T-helper 2 cell treated with Interferon-gamma antibody and Interleukin-4, amounts not matched to agents 100 ng/mL and 5 ng/mL, for 36 hours (primary cell): ENCODE data around the gene NAGLU. TPM values are rescaled to one million over a fixed set of nuclear protein-coding genes. Genes with fewer than 3 reads are reported as not detected.

Source experiments
- intact Hi-C: fragments of 100-400 bp; cut with micrococcal nuclease; formaldehyde crosslinking; loops from one replicate; pipeline ENCODE4 v1.15.1; 2023
- total RNA-seq: library from RNA; stranded (reverse); gene quantifications from 2 replicates; pipeline ENCODE4 v1.2.3, GENCODE V29; 2022

The NAGLU gene
- 18.3 and 18.5 TPM in 2 replicates for total RNA-seq

DNA sequence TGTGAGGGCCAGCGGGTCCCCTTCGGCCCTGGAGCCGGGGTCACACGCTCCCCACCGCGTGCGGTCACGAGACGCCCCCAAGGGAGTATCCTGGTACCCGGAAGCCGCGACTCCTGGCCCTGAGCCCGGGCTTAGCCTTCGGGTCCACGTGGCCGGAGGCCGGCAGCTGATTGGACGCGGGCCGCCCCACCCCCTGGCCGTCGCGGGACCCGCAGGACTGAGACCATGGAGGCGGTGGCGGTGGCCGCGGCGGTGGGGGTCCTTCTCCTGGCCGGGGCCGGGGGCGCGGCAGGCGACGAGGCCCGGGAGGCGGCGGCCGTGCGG is at the start of gene NAGLU:
TSS of gene NAGLU (plus strand) at position 194 of the 324 bp plus-strand sequence. CDS start at position 226, 32 bp downstream.
- intact Hi-C loops: loop anchor here (10.0 kb wide), 1 partner anchor 351 kb away; the partner anchor contains the start of genes HCRT and KCNH4

GRCh38 chr17:42488032-42488431 is 48.0 kb upstream of the NAGLU start:
- intact Hi-C loops: no loop called here

GRCh38 chr17:42493319-42493718 is 42.7 kb upstream of the NAGLU start:
- intact Hi-C loops: no loop called here

DNA sequence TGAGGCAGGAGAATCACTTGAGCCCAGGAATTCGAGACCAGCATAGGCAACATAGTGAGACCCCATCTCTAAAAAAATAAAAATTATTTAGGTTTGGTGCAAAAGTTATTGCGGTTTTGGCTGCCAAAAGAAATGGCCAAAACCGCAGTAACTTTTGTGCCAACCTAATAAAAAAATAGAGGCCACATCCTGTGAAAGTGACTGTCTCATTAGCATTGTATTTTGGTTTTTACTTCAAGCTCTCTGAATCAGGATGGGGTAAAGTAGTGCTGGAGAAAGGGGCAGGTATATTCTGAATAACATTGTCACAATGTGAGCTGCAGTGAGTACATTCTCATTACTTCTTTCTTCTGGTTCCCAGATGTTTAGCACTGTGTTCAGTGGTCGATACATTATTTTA is 41.4 kb upstream of the NAGLU start:
- intact Hi-C loops: no loop called here

- intact Hi-C loops: no loop called here
Measured at GRCh38 chr17:42498828-42499227, 37.2 kb upstream of the NAGLU start.

DNA sequence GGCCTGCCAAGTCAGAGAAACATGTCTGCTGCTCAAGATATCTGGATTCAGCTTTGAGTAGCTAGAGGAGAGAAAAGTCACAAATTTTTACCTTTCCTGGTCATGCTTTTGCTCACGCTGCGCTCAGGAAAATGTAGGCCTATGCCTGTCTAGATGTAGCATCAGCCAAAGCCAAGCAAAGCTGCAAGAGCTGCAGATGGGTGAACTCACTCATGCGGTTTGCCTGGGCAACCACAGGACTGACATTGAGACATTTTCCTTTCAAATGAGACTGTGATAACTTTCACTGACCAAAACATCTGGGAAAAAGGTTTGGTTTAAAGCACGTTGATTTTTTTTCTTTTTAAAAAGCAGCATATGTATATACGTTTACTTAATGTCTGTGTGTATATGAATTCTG is 34.0 kb upstream of the NAGLU start:
- intact Hi-C loops: no loop called here

- intact Hi-C loops: no loop called here
Measured at GRCh38 chr17:42502926-42503325, 33.1 kb upstream of the NAGLU start.

GRCh38 chr17:42507671-42508070 is 28.4 kb upstream of the NAGLU start:
- intact Hi-C loops: no loop called here

GRCh38 chr17:42508426-42509165 is 27.4 kb upstream of the NAGLU start:
- intact Hi-C loops: no loop called here

- intact Hi-C loops: no loop called here
Measured at GRCh38 chr17:42509409-42509808, 26.6 kb upstream of the NAGLU start.

DNA sequence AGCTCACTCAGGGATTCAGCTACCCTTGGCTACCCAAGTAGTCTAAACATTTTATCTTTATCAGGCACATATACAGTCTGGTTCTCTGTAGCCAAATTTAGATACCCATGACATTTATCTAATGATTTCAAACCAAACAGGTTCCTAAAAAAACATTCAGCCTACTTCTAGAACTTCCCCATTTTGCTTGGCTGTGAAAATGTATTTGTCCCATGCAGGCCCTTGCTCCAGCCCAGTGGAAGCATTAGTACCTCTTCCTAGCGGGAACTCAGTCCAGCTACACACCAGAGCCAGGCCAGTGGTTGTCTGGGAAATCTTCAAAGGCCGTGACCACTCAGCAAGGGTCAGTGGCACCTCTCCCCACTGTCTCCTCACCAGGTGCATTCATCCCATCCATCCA is 26.2 kb upstream of the NAGLU start:
- intact Hi-C loops: no loop called here

DNA sequence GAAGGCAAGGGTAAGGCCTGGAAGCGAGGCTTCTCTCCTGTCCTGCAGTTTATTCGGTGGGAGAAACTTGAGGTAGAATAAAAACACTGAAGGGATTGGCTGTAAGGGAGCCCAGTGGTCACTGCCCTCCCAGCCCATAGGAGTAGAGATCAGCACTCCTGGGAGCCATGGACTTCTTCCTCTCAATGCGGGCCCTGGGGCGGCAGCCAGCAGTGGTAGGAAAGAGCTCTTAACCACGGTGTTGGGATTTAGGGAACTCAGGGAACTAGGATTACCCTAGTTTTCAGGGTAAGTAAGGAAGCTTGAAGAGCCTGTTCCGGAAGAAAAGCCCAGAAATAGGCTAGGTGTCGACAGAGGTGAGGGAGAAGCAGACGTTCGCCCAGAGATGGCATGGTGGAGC is 23.8 kb upstream of the NAGLU start:
- intact Hi-C loops: no loop called here

DNA sequence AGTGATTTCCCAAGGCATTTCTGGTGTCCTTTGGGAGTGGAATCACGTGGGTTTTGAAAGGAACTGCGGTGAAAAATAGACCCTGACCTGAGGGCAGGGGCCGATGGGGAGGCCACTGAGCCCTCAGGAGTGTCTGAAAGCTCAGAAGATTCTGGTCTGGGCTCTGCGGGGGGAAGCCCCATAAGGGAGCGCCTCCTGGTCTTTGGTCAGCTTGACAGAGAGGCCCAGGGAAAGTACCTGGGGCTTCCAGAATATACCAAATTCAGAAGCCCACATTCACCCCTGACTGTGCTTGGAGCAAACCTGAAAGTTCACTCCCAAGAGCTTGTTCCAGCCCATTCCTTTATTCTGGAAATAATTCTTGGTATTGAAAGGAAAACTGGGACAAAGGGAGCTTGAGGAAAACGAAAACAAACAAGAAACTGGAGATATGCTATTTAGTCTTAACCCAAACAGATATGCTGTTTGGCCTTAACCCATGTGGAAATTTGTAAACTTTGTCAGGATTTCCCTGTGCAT is 23.2 kb upstream of the NAGLU start:
- intact Hi-C loops: no loop called here

DNA sequence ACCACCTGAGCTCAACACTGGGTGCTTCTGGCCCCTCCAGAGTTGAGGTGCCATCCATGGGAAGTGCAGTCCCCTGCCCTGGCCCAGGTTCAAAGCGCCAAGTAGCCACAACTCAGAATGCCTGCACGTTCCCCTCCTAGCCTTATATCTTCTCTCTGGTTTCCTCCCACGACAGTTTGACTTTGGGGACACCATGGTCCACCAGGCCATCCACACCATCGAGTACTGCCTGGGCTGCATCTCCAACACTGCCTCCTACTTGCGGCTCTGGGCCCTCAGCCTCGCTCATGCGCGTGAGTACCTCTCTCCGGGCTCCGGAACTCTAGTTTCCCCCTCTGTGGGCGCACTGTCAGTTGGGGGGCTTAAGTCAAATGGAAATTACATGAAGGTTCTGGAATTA is 22.4 kb upstream of the NAGLU start:
- intact Hi-C loops: no loop called here

DNA sequence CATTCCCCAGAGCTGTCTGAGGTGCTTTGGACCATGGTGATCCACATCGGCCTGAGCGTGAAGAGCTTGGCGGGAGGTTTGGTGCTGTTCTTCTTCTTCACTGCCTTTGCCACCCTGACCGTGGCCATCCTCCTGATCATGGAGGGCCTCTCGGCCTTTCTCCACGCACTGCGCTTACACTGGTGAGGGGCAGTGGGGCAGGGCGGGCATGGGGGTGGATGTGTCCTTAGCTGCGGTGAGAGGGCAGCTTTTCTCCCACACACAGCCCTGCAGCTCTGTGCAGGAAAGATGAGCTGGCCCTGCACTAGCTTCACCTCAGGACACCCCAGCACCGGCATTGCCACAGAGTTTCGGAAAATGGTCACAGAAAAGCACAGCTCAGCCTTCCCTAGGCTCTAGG is 21.8 kb upstream of the NAGLU start:
- intact Hi-C loops: no loop called here

DNA sequence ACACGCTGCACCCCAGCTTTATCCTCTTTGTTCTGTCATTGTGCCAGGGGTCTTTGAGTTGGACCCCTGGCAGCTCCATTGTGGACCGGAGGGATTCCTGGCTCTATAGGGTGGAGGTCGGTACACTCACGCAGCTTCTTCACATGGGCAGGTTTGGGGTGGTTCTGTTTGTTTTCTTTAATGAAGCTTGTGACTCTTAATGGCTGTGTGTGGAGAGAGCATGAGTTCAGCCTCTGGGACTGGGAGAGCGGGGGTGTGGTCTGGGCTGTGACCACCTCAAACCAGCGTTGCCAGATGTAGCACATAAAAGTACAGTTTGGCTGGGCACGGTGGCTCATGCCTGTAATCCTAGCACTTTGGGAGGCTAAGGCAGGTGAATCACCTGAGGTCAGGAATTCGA is 21.2 kb upstream of the NAGLU start:
- intact Hi-C loops: loop anchor here (5.0 kb wide), 1 partner anchor 73 kb away; no protein-coding TSS in a partner anchor

DNA sequence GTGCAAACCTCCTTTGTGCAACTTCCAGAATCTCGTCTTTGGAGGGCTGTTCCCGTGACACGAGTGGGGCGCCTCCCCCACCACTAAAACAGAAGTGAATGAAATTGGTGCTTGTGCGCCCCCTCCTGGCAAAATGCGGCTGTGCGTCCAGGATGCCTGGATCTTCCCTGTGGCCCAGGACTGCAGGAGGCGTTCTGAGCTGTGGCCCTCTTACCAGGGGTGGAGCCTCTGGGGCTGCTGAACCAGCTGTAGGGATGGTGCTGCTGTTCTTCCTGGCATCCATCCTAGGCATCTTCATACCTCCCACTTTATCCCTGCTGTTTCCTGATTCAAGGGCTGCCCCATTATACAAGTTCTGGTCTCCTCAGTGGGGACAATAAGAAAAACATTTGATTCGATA is 18.5 kb upstream of the NAGLU start:
- intact Hi-C loops: loop anchor here (1.0 to 5.0 kb wide), 5 partner anchors 10 to 195 kb away; partner anchors contain the start of gene ATP6V0A1

DNA sequence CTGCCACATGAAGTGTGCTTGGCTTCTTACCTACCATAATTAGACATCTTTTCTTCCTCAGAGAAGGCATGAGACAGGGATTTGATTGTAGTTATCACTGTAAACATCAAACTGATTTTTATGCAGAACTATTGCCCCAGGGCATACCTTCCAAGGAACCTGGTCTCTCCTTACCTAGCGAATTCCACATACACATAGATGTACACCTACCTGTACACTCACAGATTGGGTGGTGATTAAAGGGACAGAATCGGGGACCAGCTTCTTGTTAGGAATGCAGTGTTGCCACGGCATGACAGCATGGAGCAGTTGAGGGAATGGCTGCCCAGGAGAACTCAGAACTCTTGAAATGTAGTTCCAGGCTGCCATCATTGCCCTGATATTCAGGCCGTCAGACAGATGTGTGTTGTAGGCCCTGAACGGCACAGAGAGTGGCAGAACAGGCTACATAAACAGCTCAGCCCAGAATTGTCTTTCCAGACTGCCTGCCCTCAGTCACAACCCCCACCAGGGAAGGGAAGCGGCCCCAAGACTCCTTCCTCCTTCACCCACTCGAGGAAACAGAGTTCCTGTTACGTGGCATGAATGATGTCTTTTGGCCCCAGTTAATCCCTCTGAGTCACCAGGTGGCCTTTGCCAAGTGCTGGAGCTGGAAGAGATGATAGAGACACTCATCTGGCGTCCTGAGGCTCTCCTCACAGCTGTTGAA is 17.8 kb upstream of the NAGLU start:
- intact Hi-C loops: loop anchor here (5.0 kb wide), 1 partner anchor 76 kb away; no protein-coding TSS in a partner anchor

DNA sequence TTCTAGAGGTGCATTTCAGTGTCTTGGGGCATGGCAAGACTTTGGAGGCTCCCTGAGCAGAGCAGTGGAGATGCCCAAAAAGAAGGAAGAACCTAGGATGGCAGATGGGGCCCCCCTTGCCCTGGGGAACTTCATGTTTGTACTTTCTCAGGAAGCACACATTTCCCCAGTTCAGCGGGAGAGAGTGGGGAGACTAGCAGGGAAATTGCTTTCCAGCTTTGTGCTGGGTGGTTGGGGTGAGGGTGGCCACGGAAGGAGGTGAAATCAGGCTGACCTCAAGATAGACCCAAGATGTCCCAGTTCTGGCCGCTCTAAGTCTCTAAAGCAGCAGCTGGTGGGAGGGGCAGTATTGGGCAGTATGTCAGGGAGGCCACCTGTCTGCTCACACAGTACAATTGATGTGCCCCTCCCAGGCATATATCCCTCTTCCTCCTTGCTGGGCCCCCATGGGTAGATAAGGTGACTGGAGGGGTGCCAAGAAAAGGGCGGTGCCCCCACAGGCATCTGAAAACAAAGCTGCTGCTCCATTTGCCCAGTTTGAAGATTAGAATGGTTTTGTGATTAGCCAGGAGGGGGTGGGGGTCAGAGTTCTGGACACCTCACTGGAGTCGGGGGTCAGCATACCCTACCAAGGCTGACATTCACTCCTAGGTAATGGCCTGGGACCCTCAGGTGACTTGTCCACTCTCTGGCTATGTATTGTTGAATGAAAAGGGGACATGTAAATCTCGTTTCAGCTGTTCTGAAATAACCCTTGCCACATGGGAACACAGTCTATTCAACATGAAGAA is 17.1 kb upstream of the NAGLU start:
- intact Hi-C loops: loop anchor here (5.0 kb wide), 1 partner anchor 77 kb away; no protein-coding TSS in a partner anchor

- intact Hi-C loops: loop anchor here (5.0 kb wide), 1 partner anchor 78 kb away; no protein-coding TSS in a partner anchor
Measured at GRCh38 chr17:42519546-42520491, 16.2 kb upstream of the NAGLU start.
